Measurements from ENCODE around the gene PTPRG.

GRCh38 chr3:61628636-61629035 is 67.3 kb downstream of the PTPRG start:
- TF ChIP-seq POLR2AphosphoS5 (IDR thresholded peaks at IDR 0.05; ENCODE audit: low read depth, low read length): no peak
- no peak for TF ChIP-seq POLR2A (IDR thresholded peaks at IDR 0.05; ENCODE audit: low read depth, low read length)
- TF ChIP-seq TAF1 (IDR thresholded peaks at IDR 0.05; ENCODE audit: borderline replicate concordance, low read depth, low read length): no peak
